CD4-positive, alpha-beta T cell (primary cell): ENCODE measurements around the gene RPL22. TPM values are rescaled to one million over a fixed set of nuclear protein-coding genes. Genes with fewer than 3 reads are reported as not detected.

Source experiments
- ATAC-seq: fragments of 200-7000 bp; cut with Tn5 transposase; one replicate; pipeline ENCODE4 v1.10.0; 2022; ENCODE audit warnings: mild to moderate bottlenecking; ENCODE audit not compliant: poor library complexity
- CTCF ChIA-PET: fragments of 350-600 bp; sonication (Branson Sonifier 250); formaldehyde crosslinking; loops from one replicate; lab custom pipeline; 2021; ENCODE audit warnings: antibody characterized with exemption, inconsistent platforms; lab: Charles Lee
- POLR2A ChIA-PET: fragments of 350-600 bp; sonication (Branson Sonifier 250); formaldehyde crosslinking; loops from one replicate; lab custom pipeline; 2021; ENCODE audit warnings: antibody characterized with exemption, inconsistent platforms; lab: Charles Lee
- DNase-seq, 14 experiments: peaks; one replicate each; pipeline ENCODE4 v3.0.0-alpha.2; 2013 to 2020; ENCODE audit warnings: mixed read lengths in 2 of 14
- H3K27ac ChIP-seq, 2 donors: one replicate each; pipeline versions ENCODE4 v1.5.1 to v1.7.0; 2013; ENCODE audit warnings: low read length in 2 of 2, low read depth in 1 of 2, mild to moderate bottlenecking in 1 of 2
- H3K27me3 ChIP-seq, 2 experiments: 1 replicate in 1 of 2; 2 replicates in 1 of 2; pipeline versions ENCODE4 v1.6.1 to v1.7.0; 2013; ENCODE audit warnings: low read length in 2 of 2, control low read depth in 1 of 2, mild to moderate bottlenecking in 1 of 2, moderate library complexity in 1 of 2; ENCODE audit not compliant: insufficient read depth in 2 of 2, control insufficient read depth in 1 of 2
- H3K36me3 ChIP-seq: one replicate; pipeline ENCODE4 v1.6.1; 2013; ENCODE audit warnings: low read length, control low read depth; ENCODE audit not compliant: insufficient read depth
- H3K4me1 ChIP-seq: one replicate; pipeline ENCODE4 v1.6.1; 2013; ENCODE audit warnings: low read length, control low read depth; ENCODE audit not compliant: insufficient read depth
- H3K4me3 ChIP-seq: one replicate; pipeline ENCODE4 v1.5.1; 2013; ENCODE audit warnings: mild to moderate bottlenecking, low read length, moderate library complexity
- H3K9me3 ChIP-seq, 2 experiments: 1 replicate in 1 of 2; 2 replicates in 1 of 2; pipeline versions ENCODE4 v1.6.1 to v1.7.0; 2013; ENCODE audit warnings: low read length in 2 of 2, mild to moderate bottlenecking in 2 of 2, control low read depth in 1 of 2, moderate library complexity in 1 of 2; ENCODE audit not compliant: control insufficient read depth in 1 of 2, insufficient read depth in 1 of 2
- H3K27ac Mint-ChIP-seq: one replicate; pipeline ENCODE4 v1.8.0; 2020; ENCODE audit warnings: mixed read lengths
- H3K27me3 Mint-ChIP-seq: one replicate; pipeline ENCODE4 v1.8.0; 2021; ENCODE audit warnings: mixed read lengths
- H3K36me3 Mint-ChIP-seq: one replicate; pipeline ENCODE4 v1.8.0; 2021; ENCODE audit warnings: low read depth, mixed read lengths
- H3K4me1 Mint-ChIP-seq: one replicate; pipeline ENCODE4 v1.8.0; 2021; ENCODE audit warnings: low read depth, mixed read lengths
- H3K4me3 Mint-ChIP-seq: one replicate; pipeline ENCODE4 v1.8.0; 2020; ENCODE audit warnings: mild to moderate bottlenecking, mixed read lengths
- H3K9me3 Mint-ChIP-seq: one replicate; pipeline ENCODE4 v1.8.0; 2020; ENCODE audit warnings: mixed read lengths
- intact Hi-C, 2 experiments: fragments of 100-400 bp; cut with DNase I in 1 of 2; cut with micrococcal nuclease in 1 of 2; formaldehyde crosslinking; loops; one replicate each; pipeline versions ENCODE4 v1.15.1 to v1.9.0; 2023 to 2025; cut with DNase I, micrococcal nuclease
- total RNA-seq, 174 experiments: library from RNA in 2 of 174; stranded (reverse) in 2 of 174; gene quantifications; one replicate each; pipeline ENCODE4 v1.2.3 and lab custom pipeline; 2021 to 2026
- TF ChIP-seq, protein P1 (sequence below): fragments of 200-600 bp; IDR thresholded peaks from one replicate; pipeline ENCODE4 v1.8.0; 2022; ENCODE audit warnings: antibody characterized with exemption, mild to moderate bottlenecking

Gene RPL22
- total RNA-seq, 2 experiments from 2014 or later: 620 to 652 TPM

- Mint-ChIP-seq H3K4me3 (no peak overlapping the region), H3K4me1 (peaks cover 23% of the 10 kb centered on the region), H3K27ac (no peak overlapping the region), H3K27me3 (peaks cover 40% of the 10 kb centered on the region), H3K36me3 (peaks cover 6% of the 10 kb centered on the region), H3K9me3 (no peaks in the 10 kb centered on the region)
- DNase-seq: no peak
- CTCF ChIA-PET: no interaction called here
- peaks cover 21% of the 10 kb centered on the region for H3K4me1 ChIP-seq
- TF ChIP-seq, protein P1, sequence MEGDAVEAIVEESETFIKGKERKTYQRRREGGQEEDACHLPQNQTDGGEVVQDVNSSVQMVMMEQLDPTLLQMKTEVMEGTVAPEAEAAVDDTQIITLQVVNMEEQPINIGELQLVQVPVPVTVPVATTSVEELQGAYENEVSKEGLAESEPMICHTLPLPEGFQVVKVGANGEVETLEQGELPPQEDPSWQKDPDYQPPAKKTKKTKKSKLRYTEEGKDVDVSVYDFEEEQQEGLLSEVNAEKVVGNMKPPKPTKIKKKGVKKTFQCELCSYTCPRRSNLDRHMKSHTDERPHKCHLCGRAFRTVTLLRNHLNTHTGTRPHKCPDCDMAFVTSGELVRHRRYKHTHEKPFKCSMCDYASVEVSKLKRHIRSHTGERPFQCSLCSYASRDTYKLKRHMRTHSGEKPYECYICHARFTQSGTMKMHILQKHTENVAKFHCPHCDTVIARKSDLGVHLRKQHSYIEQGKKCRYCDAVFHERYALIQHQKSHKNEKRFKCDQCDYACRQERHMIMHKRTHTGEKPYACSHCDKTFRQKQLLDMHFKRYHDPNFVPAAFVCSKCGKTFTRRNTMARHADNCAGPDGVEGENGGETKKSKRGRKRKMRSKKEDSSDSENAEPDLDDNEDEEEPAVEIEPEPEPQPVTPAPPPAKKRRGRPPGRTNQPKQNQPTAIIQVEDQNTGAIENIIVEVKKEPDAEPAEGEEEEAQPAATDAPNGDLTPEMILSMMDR: no peak
- no peak overlapping the region for H3K4me3 ChIP-seq
- intact Hi-C loops: no loop called here
- peaks cover 0 to 5% of the 10 kb centered on the region in 2 experiments for H3K9me3 ChIP-seq
- H3K36me3 ChIP-seq: no peaks in the 10 kb centered on the region
- POLR2A ChIA-PET: no interaction called here
- no peak for ATAC-seq
- peaks cover 49 to 60% of the 10 kb centered on the region in 2 experiments for H3K27me3 ChIP-seq
- no peak overlapping the region for H3K27ac ChIP-seq
These were observed 19.7 kb downstream of the RPL22 start for GRCh38 chr1:6179564-6180175.

DNA sequence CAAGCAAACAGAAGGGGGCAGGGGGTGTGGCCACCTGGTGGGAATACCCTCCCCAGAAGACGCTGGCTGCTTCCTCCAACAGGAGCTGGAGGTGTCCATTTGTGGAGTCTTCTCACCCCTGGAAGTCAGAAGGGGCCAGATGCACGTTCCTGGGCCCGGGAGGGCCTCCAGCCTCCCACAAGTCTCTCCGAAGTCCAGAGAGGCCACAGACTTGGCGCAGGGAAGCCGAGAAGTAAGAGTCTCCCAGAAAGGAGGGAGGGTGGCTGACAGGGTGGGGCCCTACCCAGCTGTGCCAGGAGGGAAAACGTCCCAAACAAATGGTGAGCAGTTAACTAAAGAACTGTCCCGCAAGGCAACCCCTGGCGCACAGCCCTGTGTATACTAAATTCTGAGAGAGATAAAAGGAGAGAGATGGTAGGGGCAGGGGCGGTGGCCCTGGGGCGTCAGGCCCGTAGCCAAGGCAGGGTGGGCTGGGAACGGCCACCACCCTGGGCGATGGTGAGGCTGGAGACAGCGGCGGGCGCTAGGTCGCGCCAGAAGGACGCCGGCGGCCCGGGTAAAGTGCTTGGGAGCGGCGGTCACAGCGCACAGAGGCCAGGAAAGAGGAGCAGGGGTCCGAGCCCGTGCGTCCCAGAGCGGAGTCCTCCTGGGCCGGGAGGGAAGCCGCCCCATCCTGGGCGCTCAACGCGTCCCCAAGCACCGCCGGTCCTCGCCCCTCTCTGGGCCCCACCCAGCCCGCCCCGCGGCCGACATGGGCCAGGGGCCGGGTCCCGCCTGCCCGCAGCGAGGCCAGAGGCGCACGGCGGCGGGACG lies 20.4 kb downstream of the RPL22 start:
- Histone ChIP-seq H3K4me3 (no peak overlapping the region), H3K4me1 (peaks cover 21% of the 10 kb centered on the region), H3K9me3 (peaks cover 0 to 5% of the 10 kb centered on the region in 2 experiments), H3K27me3 (peaks cover 49 to 60% of the 10 kb centered on the region in 2 experiments), H3K36me3 (no peaks in the 10 kb centered on the region), H3K27ac (no peak overlapping the region)
- no peak for DNase-seq
- intact Hi-C loops: no loop called here
- H3K27me3 Mint-ChIP-seq: peaks cover 40% of the 10 kb centered on the region
- no peak overlapping the region for H3K27ac Mint-ChIP-seq
- no peaks in the 10 kb centered on the region for H3K36me3 Mint-ChIP-seq
- ChIA-PET POLR2A (no interaction called here), CTCF (no interaction called here)
- no peak for ATAC-seq
- TF ChIP-seq, protein P1: no peak
- peak overlapping the region; percentile 78 for H3K4me3 Mint-ChIP-seq
- H3K4me1 Mint-ChIP-seq: peaks cover 23% of the 10 kb centered on the region
- H3K9me3 Mint-ChIP-seq: no peaks in the 10 kb centered on the region

DNA sequence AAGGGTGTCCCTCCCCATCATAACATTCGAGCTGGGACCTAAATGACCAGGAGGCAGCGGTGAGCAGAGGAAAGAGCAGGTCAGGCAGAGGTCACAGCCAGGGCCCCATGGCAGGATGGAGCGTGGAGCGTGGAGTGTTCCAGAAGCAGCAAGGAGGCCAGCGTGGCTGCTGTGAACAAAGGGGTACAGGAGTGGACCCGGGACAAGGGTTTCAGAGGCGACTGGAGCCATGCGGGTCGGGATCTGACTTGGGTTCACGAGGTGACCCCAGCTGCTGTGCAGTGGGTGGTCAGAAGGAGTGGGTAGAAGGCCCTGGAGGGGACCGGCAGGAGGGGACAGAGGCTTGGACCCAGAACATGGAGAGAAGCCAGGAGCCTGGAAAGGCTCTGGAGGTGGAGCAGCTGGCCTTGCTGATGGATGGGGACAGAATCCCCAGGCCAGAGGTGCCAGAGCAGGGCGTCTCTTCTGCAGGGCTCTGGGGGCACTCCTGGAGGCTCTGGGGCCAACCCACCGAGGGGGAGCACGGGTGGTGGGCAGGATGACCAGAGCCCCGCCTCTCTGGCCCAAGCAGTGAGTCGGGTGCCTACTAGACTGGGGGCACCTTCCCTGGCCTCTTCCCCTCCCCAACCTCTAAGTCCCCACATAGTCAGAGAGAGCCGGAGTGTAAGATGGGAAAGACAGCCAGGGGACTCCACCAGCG lies 21.6 kb downstream of the RPL22 start:
- POLR2A ChIA-PET: no interaction called here
- peak overlapping the region; percentile 30 for H3K4me3 Mint-ChIP-seq
- no peaks in the 10 kb centered on the region for H3K9me3 Mint-ChIP-seq
- ATAC-seq (no peak), DNase-seq (no peak)
- Histone ChIP-seq H3K9me3 (peaks cover 0 to 5% of the 10 kb centered on the region in 2 experiments), H3K36me3 (no peaks in the 10 kb centered on the region), H3K4me1 (peaks cover 21% of the 10 kb centered on the region), H3K4me3 (no peak overlapping the region), H3K27me3 (peaks cover 52 to 60% of the 10 kb centered on the region in 2 experiments), H3K27ac (no peak overlapping the region)
- intact Hi-C loops: no loop called here
- peaks cover 40% of the 10 kb centered on the region for H3K27me3 Mint-ChIP-seq
- CTCF ChIA-PET: no interaction called here
- H3K4me1 Mint-ChIP-seq: peaks cover 23% of the 10 kb centered on the region
- no peaks in the 10 kb centered on the region for H3K36me3 Mint-ChIP-seq
- TF ChIP-seq, protein P1: no peak
- H3K27ac Mint-ChIP-seq: no peak overlapping the region
